ENCODE results near the gene KIF26B.

DNA sequence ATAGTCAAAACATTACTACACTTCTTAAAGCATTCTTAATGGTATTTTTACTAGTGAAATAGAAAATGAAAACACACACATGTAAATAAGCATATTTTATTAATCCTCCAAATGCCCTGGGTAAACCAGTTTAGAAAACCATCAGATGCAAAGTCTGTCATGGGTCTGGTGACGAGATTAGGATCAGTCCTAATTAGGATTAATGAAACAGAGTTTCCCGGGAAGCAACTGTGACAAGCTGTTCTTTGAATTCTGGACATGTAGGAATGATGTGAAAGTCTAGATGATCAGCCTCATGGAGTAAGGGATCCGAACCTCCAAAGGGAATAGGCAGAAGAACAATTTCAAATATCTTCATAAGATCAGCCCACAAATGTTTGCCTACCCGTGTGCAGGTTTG lies 250.2 kb downstream of the KIF26B start:
- TF ChIP-seq, protein P1, sequence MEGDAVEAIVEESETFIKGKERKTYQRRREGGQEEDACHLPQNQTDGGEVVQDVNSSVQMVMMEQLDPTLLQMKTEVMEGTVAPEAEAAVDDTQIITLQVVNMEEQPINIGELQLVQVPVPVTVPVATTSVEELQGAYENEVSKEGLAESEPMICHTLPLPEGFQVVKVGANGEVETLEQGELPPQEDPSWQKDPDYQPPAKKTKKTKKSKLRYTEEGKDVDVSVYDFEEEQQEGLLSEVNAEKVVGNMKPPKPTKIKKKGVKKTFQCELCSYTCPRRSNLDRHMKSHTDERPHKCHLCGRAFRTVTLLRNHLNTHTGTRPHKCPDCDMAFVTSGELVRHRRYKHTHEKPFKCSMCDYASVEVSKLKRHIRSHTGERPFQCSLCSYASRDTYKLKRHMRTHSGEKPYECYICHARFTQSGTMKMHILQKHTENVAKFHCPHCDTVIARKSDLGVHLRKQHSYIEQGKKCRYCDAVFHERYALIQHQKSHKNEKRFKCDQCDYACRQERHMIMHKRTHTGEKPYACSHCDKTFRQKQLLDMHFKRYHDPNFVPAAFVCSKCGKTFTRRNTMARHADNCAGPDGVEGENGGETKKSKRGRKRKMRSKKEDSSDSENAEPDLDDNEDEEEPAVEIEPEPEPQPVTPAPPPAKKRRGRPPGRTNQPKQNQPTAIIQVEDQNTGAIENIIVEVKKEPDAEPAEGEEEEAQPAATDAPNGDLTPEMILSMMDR (IDR thresholded peaks at IDR 0.05): no peak
- TF ChIP-seq EP300 (IDR thresholded peaks at IDR 0.05): no peak

All from tibial nerve (tissue), 4 donors.